OCI-LY7 (cell line): Measurements from ENCODE around the gene RAX. TPM values are rescaled to one million over a fixed set of nuclear protein-coding genes. Genes with fewer than 3 reads are reported as not detected.
"Not testable (repeated sequence)": the region's sequence is repeated elsewhere in the genome, so short reads cannot be mapped to it uniquely, and the experiment has no call there.

Experiments
- BruUV-seq: library from RNA; stranded (reverse); fragments of 400-500 nt; replicated peaks from 2 replicates; lab custom pipeline; 2021; lab: Mats Ljungman, UMichigan
- CTCF ChIA-PET: fragments of 300-600 bp; sonication (Branson Sonifier 250); formaldehyde crosslinking; loops from one replicate; lab custom pipeline; 2022; ENCODE audit warnings: antibody characterized with exemption; ENCODE audit not compliant: unreplicated experiment; lab: Charles Lee
- POLR2A ChIA-PET: fragments of 300-600 bp; sonication (Branson Sonifier 250); formaldehyde crosslinking; loops from one replicate; lab custom pipeline; 2022; ENCODE audit warnings: antibody characterized with exemption; lab: Charles Lee
- DNase-seq: peaks from one replicate; pipeline ENCODE4 v3.0.0-alpha.2; 2015; ENCODE audit warnings: low spot score
- H2AFZ ChIP-seq: fragments of 200-600 bp; sonication (generic), shearing (Covaris generic); 2 replicates; pipeline ENCODE4 v1.6.1; 2014; ENCODE audit warnings: mild to moderate bottlenecking, antibody characterized with exemption, low read length, moderate library complexity
- H3K27ac ChIP-seq: fragments of 200-600 bp; sonication (generic); 2 replicates; pipeline ENCODE4 v1.5.1; 2014; ENCODE audit warnings: mixed run types, low read depth, mild to moderate bottlenecking, moderate library complexity, low read length, inconsistent platforms; ENCODE audit not compliant: poor library complexity, severe bottlenecking
- H3K36me3 ChIP-seq: fragments of 200-600 bp; sonication (generic); 2 replicates; pipeline ENCODE4 v1.6.1; 2014; ENCODE audit warnings: mild to moderate bottlenecking, antibody characterized with exemption, low read length, moderate library complexity, mixed read lengths; ENCODE audit not compliant: insufficient read depth
- H3K4me1 ChIP-seq: fragments of 200-600 bp; sonication (generic); 2 replicates; pipeline ENCODE4 v1.5.1; 2014; ENCODE audit warnings: mild to moderate bottlenecking, low read length; ENCODE audit not compliant: insufficient read depth, poor library complexity, severe bottlenecking
- H3K4me2 ChIP-seq: fragments of 200-600 bp; sonication (generic); 2 replicates; pipeline ENCODE4 v1.6.1; 2014; ENCODE audit warnings: mild to moderate bottlenecking, low read length
- H3K4me3 ChIP-seq: fragments of 200-600 bp; sonication (generic); 2 replicates; pipeline ENCODE4 v1.5.1; 2014; ENCODE audit warnings: mild to moderate bottlenecking, low read depth, low read length; ENCODE audit not compliant: poor library complexity, severe bottlenecking
- H3K79me2 ChIP-seq: fragments of 200-600 bp; sonication (generic); 2 replicates; pipeline ENCODE4 v1.6.1; 2016; ENCODE audit warnings: low read depth, mild to moderate bottlenecking, low read length, moderate library complexity, mixed read lengths; ENCODE audit not compliant: insufficient read depth
- H3K9me2 ChIP-seq: fragments of 200-600 bp; sonication (generic); 2 replicates; pipeline ENCODE4 v1.6.1; 2016; ENCODE audit warnings: mild to moderate bottlenecking, low read length, mixed read lengths; ENCODE audit not compliant: insufficient read depth
- H3K9me3 ChIP-seq: fragments of 200-600 bp; sonication (generic); 2 replicates; pipeline ENCODE4 v1.6.1; 2014; ENCODE audit warnings: mild to moderate bottlenecking, mixed run types, low read length, mixed read lengths
- H4K20me1 ChIP-seq: fragments of 200-600 bp; sonication (generic); 2 replicates; pipeline ENCODE4 v1.6.1; 2014; ENCODE audit warnings: mild to moderate bottlenecking, antibody characterized with exemption, low read length, moderate library complexity, mixed read lengths; ENCODE audit not compliant: insufficient read depth
- EZH2phosphoT487 ChIP-seq: fragments of 200-600 bp; sonication (generic); IDR thresholded peaks from 2 replicates; pipeline ENCODE4 v1.6.1; 2018; ENCODE audit warnings: low read depth, borderline replicate concordance, mild to moderate bottlenecking, mixed run types, antibody characterized with exemption, low read length, moderate library complexity, mixed read lengths
- intact Hi-C: fragments of 100-400 bp; cut with micrococcal nuclease; formaldehyde crosslinking; loops from one replicate; pipeline ENCODE4 v1.10.0; 2022; ENCODE audit not compliant: unreplicated experiment
- total RNA-seq, 2 experiments: library from RNA; depleted of rRNA in 1 of 2; stranded (reverse); fragments of >200 nt in 1 of 2; shearing (Covaris generic) in 1 of 2; gene quantifications; 2 replicates each; pipeline ENCODE4 v1.2.3, GENCODE V29; 2014 to 2022
- TF ChIP-seq, protein P1 (sequence below): fragments of 200-600 bp; sonication (generic); conservative IDR thresholded peaks from 2 replicates; pipeline ENCODE4 v1.5.1; 2014; ENCODE audit warnings: mild to moderate bottlenecking, antibody characterized with exemption, low read length, moderate library complexity, mixed read lengths

RAX gene
- total RNA-seq, 2 experiments from 2014 or later, result not detected

DNA sequence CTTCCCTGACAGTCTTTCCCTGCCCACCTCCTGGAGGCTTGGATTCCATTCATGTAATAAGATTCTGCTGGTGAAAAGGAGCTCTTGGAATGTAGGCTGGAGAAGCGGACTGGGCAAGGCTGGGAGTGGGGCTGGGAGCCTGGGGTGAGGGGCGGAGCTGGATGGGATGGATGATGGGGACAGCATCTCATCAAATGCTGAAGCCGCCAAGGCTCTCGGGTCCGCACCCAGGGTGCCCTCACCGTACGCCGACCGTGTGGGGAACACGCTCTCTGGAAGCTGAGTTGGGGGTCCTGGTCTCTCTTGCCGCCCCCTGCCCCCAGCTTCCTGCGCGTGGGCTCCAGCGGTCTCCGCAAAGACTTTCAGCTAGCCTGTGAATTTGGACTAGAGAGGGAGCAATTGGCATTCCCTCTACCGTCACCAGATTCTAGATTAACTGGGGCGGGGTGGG is 9.1 kb downstream of the RAX start:
- H3K79me2 ChIP-seq, result no peaks in the 10 kb centered on the region
- H3K4me1 ChIP-seq, result no peaks in the 10 kb centered on the region
- intact Hi-C loops, result no loop called here
- no peak overlapping the region for H3K4me3 ChIP-seq
- POLR2A ChIA-PET, result no interaction called here
- no peak overlapping the region for H2AFZ ChIP-seq
- DNase-seq, result no peak
- H3K36me3 ChIP-seq, result no peaks in the 10 kb centered on the region
- TF ChIP-seq, protein P1, sequence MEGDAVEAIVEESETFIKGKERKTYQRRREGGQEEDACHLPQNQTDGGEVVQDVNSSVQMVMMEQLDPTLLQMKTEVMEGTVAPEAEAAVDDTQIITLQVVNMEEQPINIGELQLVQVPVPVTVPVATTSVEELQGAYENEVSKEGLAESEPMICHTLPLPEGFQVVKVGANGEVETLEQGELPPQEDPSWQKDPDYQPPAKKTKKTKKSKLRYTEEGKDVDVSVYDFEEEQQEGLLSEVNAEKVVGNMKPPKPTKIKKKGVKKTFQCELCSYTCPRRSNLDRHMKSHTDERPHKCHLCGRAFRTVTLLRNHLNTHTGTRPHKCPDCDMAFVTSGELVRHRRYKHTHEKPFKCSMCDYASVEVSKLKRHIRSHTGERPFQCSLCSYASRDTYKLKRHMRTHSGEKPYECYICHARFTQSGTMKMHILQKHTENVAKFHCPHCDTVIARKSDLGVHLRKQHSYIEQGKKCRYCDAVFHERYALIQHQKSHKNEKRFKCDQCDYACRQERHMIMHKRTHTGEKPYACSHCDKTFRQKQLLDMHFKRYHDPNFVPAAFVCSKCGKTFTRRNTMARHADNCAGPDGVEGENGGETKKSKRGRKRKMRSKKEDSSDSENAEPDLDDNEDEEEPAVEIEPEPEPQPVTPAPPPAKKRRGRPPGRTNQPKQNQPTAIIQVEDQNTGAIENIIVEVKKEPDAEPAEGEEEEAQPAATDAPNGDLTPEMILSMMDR, result no peak
- no peak for TF ChIP-seq EZH2phosphoT487
- H3K9me2 ChIP-seq, result no peaks in the 10 kb centered on the region
- H3K4me2 ChIP-seq, result no peak overlapping the region
- H4K20me1 ChIP-seq, result no peaks in the 10 kb centered on the region
- CTCF ChIA-PET, result no interaction called here
- no TSS peak for BruUV-seq
- H3K27ac ChIP-seq, result no peak overlapping the region
- H3K9me3 ChIP-seq, result no peaks in the 10 kb centered on the region

DNA sequence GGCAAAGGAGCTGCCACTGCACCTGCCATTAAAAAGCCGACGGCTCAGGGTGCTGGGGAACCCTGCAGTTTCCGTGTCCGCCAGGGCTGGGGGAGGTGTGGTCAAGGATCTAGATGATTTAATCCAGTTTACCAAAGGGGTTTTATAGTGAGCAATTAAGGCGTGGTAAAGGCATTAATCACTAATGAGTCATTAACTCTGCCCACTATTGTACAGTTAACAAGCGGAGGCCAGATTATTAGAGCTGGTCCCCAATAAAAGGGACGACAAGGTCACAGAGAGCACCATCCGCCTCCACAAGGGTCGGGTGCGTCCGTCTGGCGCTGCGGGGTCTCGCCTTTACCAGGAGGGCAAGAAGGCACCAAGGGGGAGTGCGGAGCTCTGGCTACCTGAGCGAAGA is 9.6 kb downstream of the RAX start:
- Histone ChIP-seq H3K79me2 (no peaks in the 10 kb centered on the region), H3K9me2 (no peaks in the 10 kb centered on the region), H2AFZ (no peak overlapping the region), H3K4me2 (no peak overlapping the region), H4K20me1 (no peaks in the 10 kb centered on the region), H3K9me3 (no peaks in the 10 kb centered on the region), H3K4me1 (no peaks in the 10 kb centered on the region), H3K4me3 (no peak overlapping the region), H3K27ac (no peak overlapping the region), H3K36me3 (no peaks in the 10 kb centered on the region)
- TF ChIP-seq, protein P1, result no peak
- no peak for TF ChIP-seq EZH2phosphoT487
- no TSS peak for BruUV-seq
- no peak for DNase-seq
- POLR2A ChIA-PET, result no interaction called here
- intact Hi-C loops, result no loop called here
- CTCF ChIA-PET, result no interaction called here

DNA sequence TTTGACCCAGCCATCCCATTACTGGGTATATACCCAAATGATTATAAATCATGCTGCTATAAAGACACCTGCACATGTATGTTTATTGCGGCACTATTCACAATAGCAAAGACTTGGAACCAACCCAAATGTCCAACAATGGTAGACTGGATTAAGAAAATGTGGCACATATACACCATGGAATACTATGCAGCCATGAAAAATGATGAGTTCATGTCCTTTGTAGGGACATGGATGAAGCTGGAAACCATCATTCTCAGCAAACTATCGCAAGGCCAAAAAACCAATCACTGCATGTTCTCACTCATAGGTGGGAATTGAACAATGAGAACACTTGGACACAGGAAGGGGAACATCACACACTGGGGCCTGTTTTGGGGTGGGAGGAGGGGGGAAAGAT is 11.0 kb downstream of the RAX start:
- intact Hi-C loops, H3K9me2 ChIP-seq, H3K36me3 ChIP-seq, H2AFZ ChIP-seq, H3K9me3 ChIP-seq, H4K20me1 ChIP-seq, POLR2A ChIA-PET, DNase-seq, BruUV-seq, H3K4me1 ChIP-seq, H3K4me2 ChIP-seq, H3K79me2 ChIP-seq, H3K4me3 ChIP-seq, H3K27ac ChIP-seq, CTCF ChIA-PET: not testable (repeated sequence)

DNA sequence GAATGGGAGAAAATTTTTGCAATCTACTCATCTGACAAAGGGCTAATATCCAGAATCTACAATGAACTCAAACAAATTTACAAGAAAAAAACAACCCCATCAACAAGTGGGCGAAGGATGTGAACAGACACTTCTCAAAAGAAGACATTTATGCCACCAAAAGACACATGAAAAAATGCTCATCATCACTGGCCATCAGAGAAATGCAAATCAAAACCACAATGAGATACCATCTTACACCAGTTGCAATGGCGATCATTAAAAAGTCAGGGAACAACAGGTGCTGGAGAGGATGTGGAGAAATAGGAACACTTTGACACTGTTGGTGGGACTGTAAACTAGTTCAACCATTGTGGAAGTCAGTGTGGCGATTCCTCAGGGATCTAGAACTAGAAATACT is 11.4 kb downstream of the RAX start:
- H3K4me2 ChIP-seq, H3K27ac ChIP-seq, intact Hi-C loops, DNase-seq, H3K4me1 ChIP-seq, H4K20me1 ChIP-seq, BruUV-seq, H3K36me3 ChIP-seq, H3K9me2 ChIP-seq, H3K9me3 ChIP-seq, H3K4me3 ChIP-seq, H2AFZ ChIP-seq, H3K79me2 ChIP-seq, POLR2A ChIA-PET, CTCF ChIA-PET: not testable (repeated sequence)

DNA sequence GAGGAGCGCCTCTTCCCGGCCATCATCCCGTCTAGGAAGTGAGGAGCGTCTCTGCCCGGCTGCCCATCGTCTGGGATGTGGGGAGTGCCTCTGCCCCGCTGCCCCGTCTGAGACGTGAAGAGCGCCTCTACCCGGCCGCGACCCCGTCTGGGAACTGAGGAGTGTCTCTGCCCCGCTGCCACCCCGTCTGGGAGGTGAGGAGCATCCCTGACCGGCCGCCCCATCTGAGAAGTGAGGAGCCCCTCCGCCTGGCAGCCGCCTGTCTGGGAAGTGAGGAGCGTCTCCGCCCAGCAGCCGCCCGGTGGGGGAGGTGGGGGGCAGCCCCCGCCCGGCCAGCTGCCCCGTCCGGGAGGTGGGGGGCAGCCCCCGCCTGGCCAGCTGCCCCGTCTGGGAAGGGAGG is 17.8 kb downstream of the RAX start:
- H3K9me2 ChIP-seq, H4K20me1 ChIP-seq, CTCF ChIA-PET, H3K79me2 ChIP-seq, H3K4me2 ChIP-seq, H2AFZ ChIP-seq, H3K4me3 ChIP-seq, H3K9me3 ChIP-seq, H3K27ac ChIP-seq, H3K4me1 ChIP-seq, intact Hi-C loops, DNase-seq, H3K36me3 ChIP-seq, BruUV-seq, POLR2A ChIA-PET: not testable (repeated sequence)
